Erythroblast (primary cell): ENCODE results near the gene STX2.
"Not testable (repeated sequence)": the region's sequence is repeated elsewhere in the genome, so short reads cannot be mapped to it uniquely, and the experiment has no call there.

ENCODE experiments used
- DNase-seq, 2 experiments: peaks; one replicate each; lab custom pipeline; 2025; lab: John Stamatoyannopoulos, UW
- GATA1 ChIP-seq: IDR thresholded peaks from 2 replicates; pipeline ENCODE4 v1.6.1; 2011; ENCODE audit warnings: low read depth, mild to moderate bottlenecking, control low read depth, low read length, moderate library complexity
- POLR2A ChIP-seq: IDR thresholded peaks from 2 replicates; pipeline ENCODE4 v1.6.1; 2011; ENCODE audit warnings: mild to moderate bottlenecking, low read length

The STX2 gene

GRCh38 chr12:130849561-130850417, 10.7 kb upstream of the STX2 start:
- no peak for DNase-seq
- TF ChIP-seq POLR2A (no peak), GATA1 (no peak)

GRCh38 chr12:130848785-130849305, 9.8 kb upstream of the STX2 start:
- DNase-seq = not testable (repeated sequence)

DNA sequence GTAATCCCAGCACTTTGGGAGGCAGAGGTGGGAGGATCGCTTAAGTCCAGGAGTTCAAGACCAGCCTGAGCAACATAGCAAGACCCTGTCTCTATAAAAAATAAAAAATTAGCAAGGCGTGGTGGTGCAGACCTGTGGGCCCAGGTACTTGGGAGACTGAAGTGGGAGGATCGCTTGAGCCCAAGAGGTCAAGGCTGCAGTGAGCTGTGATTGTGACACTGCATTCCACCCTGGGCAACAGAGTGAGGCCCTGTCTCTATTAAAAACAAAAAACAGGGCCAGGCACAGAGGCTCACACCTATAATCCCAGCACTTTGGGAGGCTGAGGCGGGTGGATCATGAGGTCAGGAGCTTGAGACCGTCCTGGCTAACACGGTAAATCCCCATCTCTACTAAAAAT, 9.1 kb upstream of the STX2 start:
- DNase-seq = not testable (repeated sequence)

DNA sequence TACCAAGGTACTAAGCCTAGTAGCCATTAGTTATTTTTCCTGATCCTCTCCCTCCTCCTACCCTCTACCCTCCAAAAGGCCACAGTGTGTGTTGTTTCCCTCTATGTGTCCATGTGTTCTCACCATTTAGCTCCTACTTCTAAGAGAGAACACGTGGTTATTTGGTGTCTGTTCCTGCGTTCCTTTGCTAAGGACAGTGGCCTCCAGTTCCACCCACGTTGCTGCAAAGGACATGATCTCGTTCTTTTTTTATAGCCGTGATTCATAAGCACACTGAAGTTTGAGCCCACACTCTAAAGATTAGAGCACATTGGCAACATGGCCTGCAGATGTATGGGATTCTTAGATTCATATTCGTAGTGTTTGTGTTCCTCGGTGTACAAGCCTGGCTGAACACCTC, 8.1 kb upstream of the STX2 start:
- no peak for TF ChIP-seq POLR2A
- no peak for TF ChIP-seq GATA1
- DNase-seq = no peak

- TF ChIP-seq POLR2A = no peak
- TF ChIP-seq GATA1 = no peak
- no peak for DNase-seq
These were observed 7.3 kb upstream of the STX2 start for GRCh38 chr12:130846369-130846768.

DNA sequence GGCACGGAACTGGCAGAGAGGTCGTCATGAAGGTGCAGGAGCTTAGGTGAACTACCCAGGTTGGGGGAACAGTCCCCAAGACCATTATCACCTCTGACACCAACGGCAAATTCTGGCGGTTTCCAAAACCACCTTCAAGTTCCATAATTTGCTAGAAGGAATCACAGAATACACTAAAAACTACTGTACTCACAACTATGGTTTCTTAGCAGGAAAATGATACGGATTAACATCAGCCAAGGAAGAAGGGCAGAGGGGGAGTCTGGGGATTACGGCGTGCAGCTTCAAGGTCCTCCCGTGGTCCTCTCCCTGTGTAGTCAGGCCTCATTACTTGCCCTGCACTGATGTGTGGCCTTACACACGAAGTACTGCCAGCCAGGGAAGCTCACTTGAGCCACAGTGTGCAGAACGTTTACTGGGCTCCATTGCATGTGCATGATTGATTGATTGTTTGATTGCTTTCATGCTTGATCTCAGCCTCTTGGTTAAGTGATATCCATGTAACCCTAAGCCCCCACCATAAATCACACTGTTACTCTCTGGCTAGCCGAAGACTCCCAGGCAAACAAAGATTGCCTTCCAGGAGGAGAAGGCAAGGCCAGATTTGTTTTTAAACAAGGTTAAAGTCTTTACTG, 837 bp upstream of the STX2 start:
- peak in 1 of 2 experiments; percentile 36 for DNase-seq
- no peak for TF ChIP-seq POLR2A
- TF ChIP-seq GATA1 = no peak

DNA sequence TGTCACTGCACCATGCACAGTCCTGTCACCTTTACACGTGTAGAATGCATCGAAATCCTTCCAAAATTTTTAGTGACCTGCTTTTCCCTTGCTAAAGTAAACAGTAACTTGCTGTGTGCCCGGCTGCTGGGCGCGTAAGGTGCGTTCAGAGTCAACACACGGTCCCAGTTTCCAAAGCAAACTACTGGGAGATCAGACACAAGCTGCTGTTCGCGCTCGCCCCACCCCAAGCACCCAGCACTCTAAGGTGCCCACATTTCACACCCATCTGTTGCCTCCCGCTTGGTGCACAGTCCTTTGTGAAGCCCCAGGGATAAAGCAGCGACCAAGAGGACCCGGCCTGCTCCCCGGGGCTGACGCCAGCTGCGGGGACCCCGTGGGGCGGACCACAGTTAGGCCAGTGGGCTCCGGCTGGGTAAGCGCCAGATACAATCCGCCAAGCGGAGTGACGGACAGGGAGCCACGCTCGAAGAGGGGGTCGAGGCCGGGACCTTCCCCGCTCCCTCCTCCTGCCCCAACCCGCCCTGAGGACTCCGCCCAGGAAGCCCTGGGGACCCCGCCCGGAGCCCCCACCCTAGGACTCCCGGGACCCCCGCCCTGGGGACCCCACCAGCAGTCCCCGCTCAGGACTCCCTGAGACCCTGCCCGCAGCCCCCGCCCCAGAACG, 633 bp downstream of the STX2 start:
- peak; percentile 71 to 78 for DNase-seq
- TF ChIP-seq POLR2A (peak; percentile 29), GATA1 (no peak)

DNA sequence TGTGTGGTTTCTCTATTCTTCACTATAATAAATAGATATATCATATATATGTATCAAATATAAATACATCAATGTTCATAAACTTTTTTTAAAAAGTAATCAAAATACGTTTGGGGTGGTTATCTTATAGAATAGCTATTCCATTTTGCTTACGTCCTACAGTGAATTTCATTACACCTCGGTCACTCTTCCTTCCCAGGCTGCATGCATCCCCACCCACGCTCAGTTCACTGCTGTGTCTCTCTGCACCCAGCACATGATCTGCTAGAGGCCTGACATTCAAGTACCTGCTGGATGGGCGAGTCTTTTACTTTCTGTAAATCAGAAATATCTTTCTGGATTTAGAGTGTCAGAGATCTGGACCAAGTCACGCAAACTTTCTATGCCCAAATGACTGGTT, 3.6 kb downstream of the STX2 start:
- TF ChIP-seq POLR2A (no peak), GATA1 (no peak)
- peak in 1 of 2 experiments; percentile 38 for DNase-seq

DNA sequence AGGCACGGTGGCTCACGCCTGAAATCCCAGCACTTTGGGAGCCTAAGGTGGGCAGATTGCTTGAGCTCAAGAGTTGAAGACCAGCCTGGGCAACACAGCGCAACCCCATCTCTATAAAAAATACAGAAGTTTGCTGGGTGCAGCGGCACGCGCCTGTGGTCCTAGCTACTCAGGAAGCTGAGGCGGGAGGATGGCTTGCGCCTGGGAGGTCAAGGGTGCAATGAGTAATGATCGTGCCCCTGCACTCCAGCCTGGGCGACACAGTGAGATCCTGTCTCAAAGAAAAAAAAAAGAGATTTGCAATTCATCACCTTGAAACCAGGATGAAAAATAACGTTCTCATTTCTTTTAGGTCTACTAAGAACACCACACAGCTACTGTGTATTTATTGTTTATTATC, 4.0 kb downstream of the STX2 start:
- peak; percentile 24 to 34 for DNase-seq
- TF ChIP-seq POLR2A = no peak
- TF ChIP-seq GATA1 = no peak

- TF ChIP-seq GATA1 (peak; percentile 40), POLR2A (peak; percentile 53)
- peak; percentile 96 to 99 for DNase-seq
These were observed 6.4 kb downstream of the STX2 start for GRCh38 chr12:130832561-130833209.

DNA sequence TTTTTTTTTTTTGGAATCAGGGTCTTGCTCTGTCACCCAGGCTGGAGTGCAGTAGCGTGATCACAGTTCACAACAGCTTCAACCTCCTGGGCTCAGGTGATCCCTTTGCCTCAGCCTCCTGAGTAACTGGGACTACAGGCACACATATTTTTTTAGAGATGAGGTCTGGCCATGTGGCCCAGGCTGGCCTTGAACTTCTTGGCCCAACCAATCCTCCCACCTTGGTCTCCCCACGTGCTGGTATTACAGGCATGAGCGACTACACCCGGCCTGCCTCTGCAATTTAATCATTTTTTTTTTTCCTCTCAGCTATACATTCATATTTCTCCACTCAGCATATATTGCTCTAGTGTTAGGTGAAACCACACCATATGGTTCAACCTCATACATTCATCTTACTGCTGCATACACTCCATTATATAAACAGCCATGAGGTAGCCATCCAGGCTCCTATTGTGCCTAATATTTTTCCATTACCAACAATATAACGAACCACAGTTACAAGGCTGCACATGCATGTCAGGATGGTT, 7.1 kb downstream of the STX2 start:
- DNase-seq = peak in 1 of 2 experiments; percentile 47
- no peak for TF ChIP-seq GATA1
- TF ChIP-seq POLR2A = no peak

DNA sequence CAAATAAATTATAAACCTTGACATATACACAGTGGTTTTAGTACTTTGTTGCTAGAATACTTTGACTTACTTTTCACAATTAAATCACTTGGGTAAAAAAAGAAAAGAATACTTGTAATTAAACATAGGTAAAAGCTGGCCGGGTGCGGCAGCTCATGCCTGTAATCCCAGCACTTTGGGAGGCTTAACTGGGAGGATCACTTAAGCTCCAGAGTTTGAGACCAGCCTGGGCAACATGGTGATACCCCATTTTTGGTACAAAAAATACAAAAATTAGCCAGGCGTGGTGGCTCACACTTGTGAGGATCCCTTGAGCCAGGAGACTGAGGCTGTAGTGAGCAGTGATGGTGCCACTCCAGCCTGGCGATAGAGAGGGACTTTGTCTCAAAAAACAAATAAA, 7.8 kb downstream of the STX2 start:
- peak in 1 of 2 experiments; percentile 27 for DNase-seq
- TF ChIP-seq GATA1 (no peak), POLR2A (no peak)

DNA sequence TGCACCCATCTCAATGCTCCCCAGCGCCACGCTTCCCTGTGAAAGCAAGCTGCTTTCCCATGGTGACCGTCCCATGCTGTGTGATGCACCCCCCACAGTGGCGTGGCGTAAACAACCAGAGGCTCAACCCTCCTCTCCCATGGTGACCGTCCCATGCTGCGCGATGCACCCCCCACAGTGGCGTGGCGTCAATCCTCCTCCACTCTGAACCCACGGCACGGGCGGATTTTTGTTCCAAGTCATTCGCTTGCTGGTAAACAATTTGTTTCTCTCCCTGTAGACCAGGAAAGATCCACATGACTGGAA, 8.9 kb downstream of the STX2 start:
- TF ChIP-seq POLR2A = no peak
- no peak for TF ChIP-seq GATA1
- DNase-seq = no peak
